CD4-positive, alpha-beta T cell treated with Interleukin-4 for 4 hours (primary cell): ENCODE data around the gene DPYSL4.

ENCODE experiments used
- DNase-seq: peaks from one replicate; pipeline ENCODE4 v3.0.0-alpha.2; 2020

DPYSL4 gene

DNA sequence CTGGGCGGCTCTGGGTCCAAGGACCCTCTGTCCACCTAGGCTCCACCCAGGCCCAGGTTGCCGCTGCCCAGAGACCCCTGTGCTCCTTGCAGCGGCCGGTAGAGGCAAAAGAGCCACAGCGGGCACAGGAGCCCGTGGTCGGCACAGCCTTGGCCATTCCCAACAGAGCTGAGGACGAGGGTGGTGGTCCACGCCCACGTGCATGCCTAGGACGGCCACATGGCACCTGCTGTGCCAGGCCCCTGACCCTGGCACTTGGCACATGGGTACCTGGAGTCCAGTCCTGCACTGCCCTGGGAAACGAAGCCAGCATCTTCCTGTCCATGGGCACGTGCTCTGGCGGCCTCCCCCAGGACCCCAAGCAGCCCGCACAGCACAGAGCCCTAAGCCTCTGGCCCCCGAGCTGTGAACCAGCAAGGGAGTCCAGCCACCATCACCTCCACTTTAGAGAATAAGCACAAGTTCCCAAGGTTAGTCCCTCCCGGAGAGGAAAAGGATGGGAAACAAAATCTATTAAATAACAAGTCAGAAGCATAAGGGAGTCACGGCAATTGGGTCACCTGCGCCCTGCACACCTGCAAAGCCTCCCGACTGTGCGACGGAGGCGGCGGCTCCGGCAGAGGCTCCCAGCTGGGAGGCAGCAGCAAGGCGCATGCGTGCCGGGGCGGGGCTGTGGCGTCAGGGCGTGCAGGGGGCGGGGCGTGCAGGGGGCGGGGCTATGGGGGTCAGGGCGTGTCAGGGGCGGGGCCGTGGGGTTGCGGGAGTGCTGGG is 61.9 kb downstream of the DPYSL4 start:
- no peak for DNase-seq

DNA sequence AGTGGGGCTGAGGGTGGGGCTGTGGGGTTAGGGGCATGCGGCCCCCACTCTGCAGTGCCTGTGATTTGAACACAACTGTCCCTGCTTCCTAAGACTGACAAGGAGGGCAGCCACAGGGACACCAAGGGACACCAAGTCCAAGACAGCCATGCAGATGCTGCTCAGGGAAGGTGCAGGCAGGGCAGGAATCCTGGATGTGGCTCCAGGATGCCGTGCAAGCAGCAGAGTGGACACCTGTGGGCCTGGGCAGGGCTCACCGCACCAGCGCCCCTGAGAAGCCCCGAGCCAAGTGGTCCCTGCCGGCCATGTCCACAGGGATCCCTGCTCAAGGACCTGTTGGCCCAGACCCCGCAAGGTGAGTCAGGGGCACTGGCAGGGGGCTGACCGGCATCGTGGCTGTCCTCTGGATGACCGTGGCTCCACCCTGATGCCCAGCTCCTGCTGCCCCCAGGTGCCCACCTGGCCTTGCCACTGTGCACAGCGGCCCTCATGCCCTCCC is 62.5 kb downstream of the DPYSL4 start:
- no peak for DNase-seq

- DNase-seq: no peak
These were observed 63.2 kb downstream of the DPYSL4 start for GRCh38 chr10:132249824-132250375.

GRCh38 chr10:132250481-132251475 is 64.0 kb downstream of the DPYSL4 start:
- no peak for DNase-seq

DNA sequence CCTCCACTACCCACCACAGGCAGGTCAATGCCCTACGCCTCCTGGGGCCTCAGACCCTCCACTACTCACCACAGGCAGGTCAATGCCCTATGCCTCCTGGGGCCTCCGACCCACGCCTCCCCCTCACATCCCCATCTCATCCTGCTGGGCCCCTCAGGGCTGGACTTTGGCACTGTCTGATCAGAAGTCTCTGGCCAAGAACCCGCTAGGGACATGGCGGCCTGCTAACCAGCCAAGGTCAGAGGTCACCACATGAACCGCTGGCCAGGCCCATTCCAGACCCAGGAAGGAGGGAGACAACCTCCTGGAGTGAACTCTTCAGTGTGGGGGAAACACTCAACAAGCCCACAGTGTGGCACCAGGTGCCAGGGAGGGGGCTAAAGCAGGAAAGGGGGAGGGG is 65.2 kb downstream of the DPYSL4 start:
- no peak for DNase-seq

DNA sequence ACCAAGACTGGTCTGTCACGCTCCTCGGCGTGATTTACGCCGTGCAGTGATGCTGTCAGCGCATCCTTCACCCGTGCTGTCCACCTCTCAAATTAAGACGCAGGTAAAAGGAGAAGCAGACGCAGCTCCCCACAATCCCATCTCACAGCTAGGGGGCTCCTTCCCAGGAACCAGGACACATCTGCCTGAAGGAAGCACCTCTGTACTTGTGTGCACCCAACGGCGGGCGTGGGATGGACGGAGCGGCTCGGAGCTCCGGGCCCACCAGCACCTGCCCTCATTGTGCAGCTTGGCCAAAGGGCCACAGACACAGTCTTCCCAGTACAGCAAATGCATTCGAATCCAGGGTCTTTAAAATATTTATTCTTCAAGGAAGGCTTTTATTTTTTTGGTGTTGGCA is 65.7 kb downstream of the DPYSL4 start:
- no peak for DNase-seq

DNA sequence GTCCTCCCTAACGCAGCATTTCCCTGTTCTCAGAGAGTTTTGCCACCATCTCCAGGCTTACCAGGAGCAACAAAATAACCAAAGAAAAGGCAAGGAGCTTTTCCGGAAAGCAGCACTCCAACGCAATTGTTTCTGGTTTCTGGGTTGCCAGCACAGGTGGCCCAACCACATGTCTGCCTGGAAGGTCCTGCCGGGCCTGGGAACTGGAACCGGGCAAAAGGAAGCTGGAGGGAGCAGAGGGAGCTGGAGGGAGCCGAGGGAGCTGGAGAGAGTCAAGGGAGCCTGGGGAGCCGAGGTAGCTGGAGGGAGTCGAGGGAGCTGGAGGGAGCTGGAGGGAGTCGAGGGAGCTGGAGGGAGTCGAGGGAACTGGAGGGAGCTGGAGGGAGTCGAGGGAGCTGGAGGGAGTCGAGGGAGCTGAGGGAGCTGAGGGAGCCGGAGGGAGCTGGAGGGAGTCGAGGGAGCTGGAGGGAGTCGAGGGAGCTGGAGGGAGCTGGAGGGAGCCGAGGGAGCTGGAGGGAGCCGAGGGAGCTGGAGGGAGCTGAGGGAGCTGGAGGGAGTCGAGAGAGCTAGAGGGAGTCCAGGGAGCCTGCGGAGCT is 66.4 kb downstream of the DPYSL4 start:
- DNase-seq: no peak

GRCh38 chr10:132254841-132255240 is 68.1 kb downstream of the DPYSL4 start:
- no peak for DNase-seq
